GM10266 (cell line): Measurements from ENCODE around the gene LYPLAL1.

ENCODE experiments used
- DNase-seq: peaks from one replicate; pipeline ENCODE4 v3.0.0; 2012; ENCODE audit errors: extremely low spot score
- TF ChIP-seq, protein P1 (sequence below): IDR thresholded peaks from 2 replicates; pipeline ENCODE4 v1.5.1; 2012; ENCODE audit warnings: mild to moderate bottlenecking, low read depth; ENCODE audit not compliant: control insufficient read depth, insufficient read depth; ENCODE audit errors: missing control alignments

The LYPLAL1 gene

DNA sequence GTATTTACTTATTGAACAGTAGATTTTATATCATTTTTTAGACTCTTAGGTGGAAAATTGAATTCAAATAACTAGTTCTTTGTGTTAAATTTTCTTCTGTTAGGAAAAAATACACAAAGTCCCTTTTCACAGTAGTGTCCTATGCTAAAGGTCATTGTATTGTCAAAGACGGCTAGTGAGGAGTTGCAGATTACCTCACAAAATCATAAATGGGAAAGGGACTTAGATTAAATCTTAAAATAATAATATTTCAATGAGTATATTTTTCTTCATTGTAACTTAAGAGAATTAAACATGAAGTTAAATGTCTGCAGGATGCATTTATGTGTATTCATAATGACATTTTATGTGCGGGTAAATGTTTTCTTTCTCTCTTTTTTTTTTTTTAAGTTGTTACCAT is 32.7 kb downstream of the LYPLAL1 start:
- TF ChIP-seq, protein P1, sequence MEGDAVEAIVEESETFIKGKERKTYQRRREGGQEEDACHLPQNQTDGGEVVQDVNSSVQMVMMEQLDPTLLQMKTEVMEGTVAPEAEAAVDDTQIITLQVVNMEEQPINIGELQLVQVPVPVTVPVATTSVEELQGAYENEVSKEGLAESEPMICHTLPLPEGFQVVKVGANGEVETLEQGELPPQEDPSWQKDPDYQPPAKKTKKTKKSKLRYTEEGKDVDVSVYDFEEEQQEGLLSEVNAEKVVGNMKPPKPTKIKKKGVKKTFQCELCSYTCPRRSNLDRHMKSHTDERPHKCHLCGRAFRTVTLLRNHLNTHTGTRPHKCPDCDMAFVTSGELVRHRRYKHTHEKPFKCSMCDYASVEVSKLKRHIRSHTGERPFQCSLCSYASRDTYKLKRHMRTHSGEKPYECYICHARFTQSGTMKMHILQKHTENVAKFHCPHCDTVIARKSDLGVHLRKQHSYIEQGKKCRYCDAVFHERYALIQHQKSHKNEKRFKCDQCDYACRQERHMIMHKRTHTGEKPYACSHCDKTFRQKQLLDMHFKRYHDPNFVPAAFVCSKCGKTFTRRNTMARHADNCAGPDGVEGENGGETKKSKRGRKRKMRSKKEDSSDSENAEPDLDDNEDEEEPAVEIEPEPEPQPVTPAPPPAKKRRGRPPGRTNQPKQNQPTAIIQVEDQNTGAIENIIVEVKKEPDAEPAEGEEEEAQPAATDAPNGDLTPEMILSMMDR = no peak

DNA sequence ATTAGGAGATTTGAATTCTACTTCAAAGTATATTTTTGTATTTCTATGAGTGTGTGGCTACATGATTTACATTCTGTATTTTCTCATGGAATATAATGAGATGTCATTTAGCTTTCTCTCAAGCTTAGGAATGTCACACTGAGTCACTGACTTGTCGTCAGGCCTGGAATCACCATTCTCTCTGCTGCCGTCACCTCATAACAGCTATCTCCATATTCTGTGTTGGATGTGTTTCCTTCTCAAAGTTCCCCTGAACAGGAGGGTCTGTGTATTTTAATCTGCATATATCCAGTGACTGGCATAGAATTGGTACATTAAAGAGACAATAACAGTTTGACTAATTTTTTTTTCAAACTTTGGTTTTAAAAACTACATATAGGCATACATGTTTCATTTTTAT is 35.9 kb downstream of the LYPLAL1 start:
- no peak for DNase-seq
- TF ChIP-seq, protein P1 = no peak

More for the DNA sequence above, 32.7 kb downstream of the LYPLAL1 start:
- no peak for DNase-seq

DNA sequence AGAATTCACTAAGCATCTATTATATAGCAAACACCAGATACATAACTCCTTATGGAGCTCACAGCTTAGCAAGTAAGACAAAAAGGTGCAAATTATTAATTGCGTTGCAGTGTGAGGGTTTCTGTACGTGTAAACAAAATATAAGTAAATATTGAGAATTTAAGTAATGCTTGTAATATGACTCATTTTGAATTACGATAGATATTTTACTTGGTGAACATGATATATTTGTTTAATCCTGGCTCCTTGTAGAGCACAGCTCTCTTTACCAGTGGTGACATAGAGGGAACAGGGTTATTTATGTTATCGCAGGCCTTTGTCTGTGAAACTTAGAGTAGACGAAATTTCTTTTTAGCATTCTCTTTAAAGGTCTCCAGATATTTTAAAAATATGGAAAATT is 36.4 kb downstream of the LYPLAL1 start:
- DNase-seq = no peak
- TF ChIP-seq, protein P1 = no peak

GRCh38 chr1:219215477-219215876 is 41.8 kb downstream of the LYPLAL1 start:
- DNase-seq = no peak
- TF ChIP-seq, protein P1 = no peak

DNA sequence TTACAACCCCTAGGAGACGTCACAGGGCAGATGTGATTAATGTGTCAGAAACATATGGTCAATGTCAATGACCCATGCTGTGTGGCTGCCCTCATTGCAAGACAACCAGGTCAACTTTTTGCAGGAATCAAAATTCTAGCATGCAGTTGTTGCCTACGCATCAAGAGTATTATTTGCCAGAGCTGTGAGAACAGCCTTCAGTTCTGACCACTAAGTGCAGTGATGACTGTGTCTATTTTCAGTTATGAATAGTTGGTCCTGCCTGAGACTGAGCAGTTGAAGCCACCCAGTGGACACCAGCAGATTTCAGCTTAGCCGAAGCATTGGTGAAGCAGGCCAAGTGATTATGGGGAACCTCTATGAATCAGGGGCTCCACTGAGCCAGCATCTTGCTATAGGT is 47.3 kb downstream of the LYPLAL1 start:
- DNase-seq = peak; percentile 33
- TF ChIP-seq, protein P1 = peak; percentile 60

- TF ChIP-seq, protein P1 = no peak
- no peak for DNase-seq
Observed at GRCh38 chr1:219223496-219223895, 49.8 kb downstream of the LYPLAL1 start.

DNA sequence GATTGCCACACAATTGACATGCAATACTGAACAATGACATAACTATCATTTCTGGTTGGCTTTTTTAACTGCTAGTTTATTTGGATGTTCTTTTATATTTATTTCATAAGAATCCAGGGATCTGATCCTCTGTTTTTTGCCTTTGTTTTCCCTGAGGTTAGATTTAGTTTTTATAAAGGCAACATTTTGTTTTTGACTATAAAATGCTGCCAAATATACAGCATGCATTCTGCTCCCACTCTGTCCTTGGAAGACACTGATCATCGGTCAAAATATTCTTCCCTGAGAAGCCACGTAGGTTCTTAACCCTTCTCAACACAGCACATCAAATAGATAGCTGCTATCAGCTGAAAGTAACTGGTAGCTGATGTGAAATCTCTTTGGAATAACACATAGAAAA is 52.5 kb downstream of the LYPLAL1 start:
- TF ChIP-seq, protein P1 = no peak
- no peak for DNase-seq
